GM13977 (cell line): Measurements from ENCODE around the gene ADAMTS12.

Experiments
- DNase-seq: peaks from one replicate; pipeline ENCODE4 v3.0.0; 2012; ENCODE audit warnings: low spot score
- CTCF ChIP-seq: IDR thresholded peaks from 2 replicates; pipeline ENCODE4 v1.5.1; 2012; ENCODE audit warnings: mild to moderate bottlenecking, control low read depth; ENCODE audit not compliant: insufficient read depth; ENCODE audit errors: extremely low read depth, missing control alignments
- in situ Hi-C: fragments of 300-500 bp; cut with MboI; formaldehyde crosslinking; loops from one replicate; pipeline ENCODE4 v1.12.0; 2022; ENCODE audit warnings: low sequenced_read_pairs, low pct_unique_long_range_greater_than_20kb, mixed read lengths, inconsistent platforms; ENCODE audit not compliant: unreplicated experiment

ADAMTS12 gene

DNA sequence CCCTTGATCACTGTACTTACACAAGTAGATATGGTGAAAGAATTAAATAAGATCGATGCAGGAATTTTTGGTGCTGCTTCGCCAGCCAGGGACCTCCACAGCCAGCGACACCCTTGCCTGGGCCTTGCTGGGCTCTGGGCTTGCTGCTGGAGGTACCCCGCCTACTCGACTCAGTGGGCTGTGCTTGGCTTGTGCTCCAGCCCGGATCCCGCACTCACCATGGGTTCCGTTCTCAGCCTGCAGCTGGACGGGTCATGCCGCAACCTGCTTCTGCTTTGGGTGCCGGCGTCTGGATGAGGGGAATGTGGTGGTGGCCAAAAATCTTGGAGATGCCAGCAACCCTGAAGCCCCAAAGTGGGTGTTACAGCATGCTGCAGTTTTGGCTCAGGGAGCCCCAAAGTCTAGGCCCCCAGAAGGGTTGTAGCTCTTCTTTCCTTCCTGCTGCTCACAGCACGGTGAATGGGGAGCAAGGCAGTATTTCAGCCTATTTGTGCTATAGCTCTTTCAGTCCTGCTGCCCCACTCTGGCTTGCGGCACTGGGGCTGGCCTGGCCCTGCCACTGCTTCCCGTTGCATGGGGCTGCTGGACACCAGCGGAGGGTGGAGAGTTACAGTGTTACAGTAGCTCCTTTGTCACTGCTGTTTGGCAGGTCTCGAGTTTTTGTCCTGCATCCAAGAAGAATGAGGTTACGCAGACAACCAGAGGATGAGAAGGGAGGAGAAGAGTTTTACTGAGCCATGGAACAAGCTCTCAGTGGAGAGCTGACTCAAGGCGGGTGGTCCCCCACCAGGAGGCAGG lies 403.0 kb downstream of the ADAMTS12 start:
- in situ Hi-C loops, result no loop called here
- DNase-seq, result no peak
- TF ChIP-seq CTCF, result no peak

DNA sequence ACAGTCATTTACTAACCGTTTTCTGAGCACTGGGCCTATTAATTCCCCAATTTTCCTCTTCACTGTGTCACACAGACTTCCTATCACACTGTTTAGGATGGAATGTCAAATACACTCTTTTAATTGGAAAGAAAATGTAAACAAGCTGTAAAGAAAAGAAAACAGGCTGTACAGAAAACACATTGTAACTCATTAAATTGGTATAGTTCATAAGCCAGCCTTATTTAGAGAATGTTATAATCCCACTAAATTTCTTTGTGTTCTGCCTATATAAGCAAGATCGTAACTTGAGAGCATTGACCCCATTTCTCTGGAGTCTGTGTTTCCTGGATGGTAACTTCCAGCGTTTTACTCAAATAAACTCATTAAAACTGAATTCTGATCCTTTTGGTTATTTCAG lies 404.6 kb downstream of the ADAMTS12 start:
- in situ Hi-C loops, result no loop called here

GRCh38 chr5:33482335-33482734 lies 409.5 kb downstream of the ADAMTS12 start:
- TF ChIP-seq CTCF, result no peak
- in situ Hi-C loops, result no loop called here
- DNase-seq, result no peak

More for the DNA sequence above, 404.6 kb downstream of the ADAMTS12 start:
- TF ChIP-seq CTCF, result no peak
- no peak for DNase-seq

- in situ Hi-C loops, result no loop called here
- DNase-seq, result no peak
- no peak for TF ChIP-seq CTCF
Observed at GRCh38 chr5:33480876-33481275, 410.9 kb downstream of the ADAMTS12 start.

- in situ Hi-C loops, result no loop called here
- DNase-seq, result no peak
- TF ChIP-seq CTCF, result no peak
Observed at GRCh38 chr5:33479311-33479710, 412.5 kb downstream of the ADAMTS12 start.

DNA sequence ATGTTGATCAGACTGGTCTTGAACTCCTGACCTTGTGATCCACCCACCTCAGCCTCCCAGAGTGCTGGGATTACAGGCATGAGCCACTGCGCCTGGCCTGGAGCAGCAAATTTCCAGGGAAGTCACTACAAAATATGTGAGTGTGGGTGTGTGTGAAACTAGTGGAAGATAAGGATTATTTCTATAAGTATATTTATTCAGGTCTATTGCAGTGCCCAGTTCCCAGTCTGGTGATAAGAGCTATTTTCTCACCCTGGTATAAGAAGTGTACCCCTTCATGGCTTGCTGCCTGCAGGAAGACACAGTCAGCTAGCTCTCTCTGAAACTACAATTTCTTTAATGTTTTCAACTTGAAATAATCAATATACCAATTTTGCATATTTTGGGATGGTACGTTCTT lies 414.0 kb downstream of the ADAMTS12 start:
- in situ Hi-C loops, result no loop called here

More for the DNA sequence above, 414.0 kb downstream of the ADAMTS12 start:
- DNase-seq, result no peak
- TF ChIP-seq CTCF, result no peak
